Keratinocyte (primary cell): ENCODE data around the gene MED15.

Experiments used
- CTCF ChIP-seq, 3 experiments: IDR thresholded peaks in 1 of 3; conservative IDR thresholded peaks in 1 of 3; optimal IDR thresholded peaks in 1 of 3; 2 replicates in 2 of 3; 3 replicates in 1 of 3; pipeline versions ENCODE3 to v1.5.1; 2011; ENCODE audit warnings: low read length in 3 of 3, mild to moderate bottlenecking in 3 of 3, moderate library complexity in 2 of 3, control low read depth in 1 of 3, inconsistent platforms in 1 of 3; ENCODE audit not compliant: insufficient read depth in 2 of 3; ENCODE audit errors: extremely low read depth in 1 of 3
- EZH2 ChIP-seq: IDR thresholded peaks from one replicate; pipeline ENCODE4 v1.6.1; 2012; ENCODE audit warnings: inconsistent platforms, mild to moderate bottlenecking, low read length, moderate library complexity

DNA sequence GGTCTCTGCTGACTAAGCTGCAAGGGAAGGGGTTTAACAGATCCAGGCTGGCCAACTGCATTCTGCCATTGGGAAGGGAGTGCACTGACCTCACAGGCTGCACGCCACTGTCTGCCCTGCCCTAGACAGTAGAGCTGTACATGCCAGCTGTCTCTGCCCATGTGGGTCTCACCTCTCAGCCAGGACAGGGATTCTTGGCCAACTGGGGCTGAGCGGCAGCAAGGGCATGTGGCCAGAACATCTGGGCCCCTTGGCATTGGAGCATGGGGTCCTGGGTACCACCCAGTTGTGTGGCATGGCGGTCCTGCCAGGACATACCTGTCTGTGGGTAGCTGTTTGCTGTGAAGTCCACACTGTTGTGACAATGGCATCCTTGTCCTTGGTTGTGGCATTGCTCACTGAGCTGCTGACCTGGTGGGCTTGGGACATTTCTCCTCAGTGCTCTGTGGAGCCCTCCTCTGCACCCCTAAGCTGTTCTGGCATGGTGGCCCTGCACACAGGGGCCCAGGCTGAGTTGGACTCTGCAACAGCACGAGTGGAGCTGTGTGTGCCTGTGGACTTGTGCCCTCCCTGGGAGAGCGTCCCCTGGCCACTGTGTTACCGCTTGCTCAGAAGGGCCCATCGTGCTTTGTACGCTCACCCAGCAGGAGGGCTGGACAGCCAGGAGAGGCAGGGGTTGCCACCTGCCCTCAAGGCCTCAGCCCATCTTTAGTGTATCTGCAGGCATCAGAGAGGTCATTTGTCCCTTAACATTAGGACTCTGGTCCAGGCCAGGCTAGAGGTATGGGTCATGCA lies 46.7 kb downstream of the MED15 start:
- TF ChIP-seq CTCF (optimal IDR thresholded peaks at IDR 0.05 in 1 of 3, IDR thresholded peaks at IDR 0.05 in 1 of 3, conservative IDR thresholded peaks at IDR 0.05 in 1 of 3; ENCODE audit: extremely low read depth in 1 of 3, insufficient read depth in 2 of 3, low read length in 3 of 3), result no peak
- TF ChIP-seq EZH2, result no peak
